Fibroblast of pulmonary artery (primary cell): Measurements from ENCODE around the gene PRKAR2A.
A peak's percentile ranks its signal among the peaks of the same experiment; 100 is the strongest.
"Not testable (repeated sequence)": the region's sequence is repeated elsewhere in the genome, so short reads cannot be mapped to it uniquely, and the experiment has no call there.

ENCODE experiments used
- DNase-seq: peaks from one replicate; pipeline ENCODE4 v3.0.0-alpha.2; 2010; ENCODE audit warnings: low read depth
- H3K4me3 ChIP-seq: replicated peaks from 2 replicates; pipeline ENCODE4 v1.5.1; 2011; ENCODE audit warnings: low read depth, mild to moderate bottlenecking, control low read depth, low read length, moderate library complexity
- CTCF ChIP-seq: IDR thresholded peaks from 2 replicates; pipeline ENCODE4 v1.5.1; 2011; ENCODE audit warnings: mild to moderate bottlenecking, control low read depth, low read length, inconsistent platforms; ENCODE audit errors: missing control alignments

Gene PRKAR2A

GRCh38 chr3:48845170-48845569, 2.5 kb downstream of the PRKAR2A start:
- H3K4me3 ChIP-seq: no peak overlapping the region
- TF ChIP-seq CTCF: no peak
- DNase-seq: no peak

- no peak for DNase-seq
- H3K4me3 ChIP-seq: no peak overlapping the region
- no peak for TF ChIP-seq CTCF
Observed at GRCh38 chr3:48837163-48837562, 10.5 kb downstream of the PRKAR2A start.

- no peak for DNase-seq
- H3K4me3 ChIP-seq: no peak overlapping the region
- no peak for TF ChIP-seq CTCF
Observed at GRCh38 chr3:48835650-48836366, 11.9 kb downstream of the PRKAR2A start.

GRCh38 chr3:48832684-48833083, 15.0 kb downstream of the PRKAR2A start:
- H3K4me3 ChIP-seq: no peak overlapping the region
- no peak for TF ChIP-seq CTCF
- DNase-seq: peak; percentile 33

- no peak overlapping the region for H3K4me3 ChIP-seq
- no peak for TF ChIP-seq CTCF
- no peak for DNase-seq
Observed at GRCh38 chr3:48830715-48831114, 17.0 kb downstream of the PRKAR2A start.

- not testable (repeated sequence) for H3K4me3 ChIP-seq, DNase-seq
Observed at GRCh38 chr3:48829525-48829924, 18.1 kb downstream of the PRKAR2A start.

GRCh38 chr3:48827874-48828273, 19.8 kb downstream of the PRKAR2A start:
- H3K4me3 ChIP-seq, DNase-seq: not testable (repeated sequence)

GRCh38 chr3:48826451-48826850, 21.2 kb downstream of the PRKAR2A start:
- DNase-seq: peak; percentile 92
- TF ChIP-seq CTCF: no peak

More at GRCh38 chr3:48826451-48826850, 21.2 kb downstream of the PRKAR2A start:
- H3K4me3 ChIP-seq: no peak overlapping the region
